Ishikawa (cell line): ENCODE results near the gene PREX1.

Source experiments
- CEBPB ChIP-seq: IDR thresholded peaks from 2 replicates; pipeline ENCODE4 v1.6.1; 2012
- CREB1 ChIP-seq: IDR thresholded peaks from 2 replicates; pipeline ENCODE4 v1.6.1; 2012; ENCODE audit warnings: low read depth
- EGR1 ChIP-seq: IDR thresholded peaks from 2 replicates; pipeline ENCODE4 v1.6.1; 2012
- EP300 ChIP-seq: IDR thresholded peaks from 2 replicates; pipeline ENCODE4 v1.6.1; 2012; ENCODE audit warnings: borderline replicate concordance
- FOXM1 ChIP-seq: IDR thresholded peaks from 2 replicates; pipeline ENCODE4 v1.6.1; 2012; ENCODE audit warnings: low read depth, borderline replicate concordance
- NFIC ChIP-seq: IDR thresholded peaks from 2 replicates; pipeline ENCODE4 v1.6.1; 2012
- RAD21 ChIP-seq: IDR thresholded peaks from 2 replicates; pipeline ENCODE4 v1.6.1; 2012; ENCODE audit warnings: low read depth
- REST ChIP-seq: IDR thresholded peaks from 2 replicates; pipeline ENCODE4 v1.6.1; 2012; ENCODE audit warnings: low read depth, mild to moderate bottlenecking
- TAF1 ChIP-seq: IDR thresholded peaks from 2 replicates; pipeline ENCODE4 v1.6.1; 2012; ENCODE audit warnings: low read depth, mild to moderate bottlenecking
- TCF12 ChIP-seq: IDR thresholded peaks from 2 replicates; pipeline ENCODE4 v1.6.1; 2012; ENCODE audit warnings: low read depth
- TEAD4 ChIP-seq: IDR thresholded peaks from 2 replicates; pipeline ENCODE4 v1.6.1; 2012
- USF1 ChIP-seq: IDR thresholded peaks from 2 replicates; pipeline ENCODE4 v1.6.1; 2012
- YY1 ChIP-seq: IDR thresholded peaks from 2 replicates; pipeline ENCODE4 v1.6.1; 2012; ENCODE audit warnings: low read depth
- ZBTB7A ChIP-seq: IDR thresholded peaks from 2 replicates; pipeline ENCODE4 v1.6.1; 2012; ENCODE audit warnings: low read depth
- TF ChIP-seq, protein P1 (sequence below): IDR thresholded peaks from 2 replicates; pipeline ENCODE4 v1.6.1; 2012

The PREX1 gene

GRCh38 chr20:48747840-48748414 is 79.9 kb downstream of the PREX1 start:
- TF ChIP-seq RAD21 (no peak), CREB1 (no peak)

- TF ChIP-seq USF1 = no peak
- no peak for TF ChIP-seq YY1
- no peak for TF ChIP-seq FOXM1
- TF ChIP-seq ZBTB7A = no peak
- no peak for TF ChIP-seq NFIC
- no peak for TF ChIP-seq RAD21
These were observed 82.5 kb downstream of the PREX1 start for GRCh38 chr20:48745330-48745729.

DNA sequence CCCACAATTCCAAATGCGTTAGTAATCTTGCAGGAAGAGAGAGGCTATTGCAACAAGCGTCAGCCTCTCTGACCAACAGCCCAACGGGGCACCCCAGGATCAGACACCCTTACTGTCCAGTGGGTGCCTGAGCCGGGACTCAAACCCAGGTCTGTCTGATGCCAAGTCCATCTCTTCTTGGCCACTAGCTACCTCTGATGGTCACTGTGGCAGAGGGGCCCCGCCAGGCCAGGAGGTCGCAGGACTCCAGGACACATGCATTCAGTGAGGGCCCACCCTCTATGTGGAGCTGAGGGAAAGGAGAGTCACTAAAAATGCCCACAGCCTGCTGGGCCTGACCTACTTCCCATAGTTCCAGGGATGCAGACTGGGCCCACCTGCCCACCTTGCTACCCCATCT is 83.3 kb downstream of the PREX1 start:
- TF ChIP-seq RAD21 (no peak), REST (no peak), USF1 (no peak), CEBPB (no peak), TEAD4 (no peak), EP300 (no peak), YY1 (no peak), EGR1 (no peak), NFIC (no peak), TCF12 (no peak), FOXM1 (no peak), CREB1 (no peak)

GRCh38 chr20:48743807-48744206 is 84.0 kb downstream of the PREX1 start:
- no peak for TF ChIP-seq CREB1
- TF ChIP-seq, protein P1, sequence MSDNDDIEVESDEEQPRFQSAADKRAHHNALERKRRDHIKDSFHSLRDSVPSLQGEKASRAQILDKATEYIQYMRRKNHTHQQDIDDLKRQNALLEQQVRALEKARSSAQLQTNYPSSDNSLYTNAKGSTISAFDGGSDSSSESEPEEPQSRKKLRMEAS = no peak
- no peak for TF ChIP-seq TAF1
- TF ChIP-seq TEAD4 = no peak
- TF ChIP-seq CEBPB = no peak

- no peak for TF ChIP-seq CREB1
- TF ChIP-seq CEBPB = no peak
- TF ChIP-seq FOXM1 = no peak
- no peak for TF ChIP-seq REST
- TF ChIP-seq TCF12 = no peak
- TF ChIP-seq USF1 = no peak
- TF ChIP-seq YY1 = no peak
- no peak for TF ChIP-seq TEAD4
- TF ChIP-seq RAD21 = no peak
- no peak for TF ChIP-seq ZBTB7A
- TF ChIP-seq EGR1 = no peak
- TF ChIP-seq, protein P1 = no peak
- TF ChIP-seq TAF1 = no peak
- no peak for TF ChIP-seq EP300
- TF ChIP-seq NFIC = no peak
These were observed 84.7 kb downstream of the PREX1 start for GRCh38 chr20:48742912-48743680.

DNA sequence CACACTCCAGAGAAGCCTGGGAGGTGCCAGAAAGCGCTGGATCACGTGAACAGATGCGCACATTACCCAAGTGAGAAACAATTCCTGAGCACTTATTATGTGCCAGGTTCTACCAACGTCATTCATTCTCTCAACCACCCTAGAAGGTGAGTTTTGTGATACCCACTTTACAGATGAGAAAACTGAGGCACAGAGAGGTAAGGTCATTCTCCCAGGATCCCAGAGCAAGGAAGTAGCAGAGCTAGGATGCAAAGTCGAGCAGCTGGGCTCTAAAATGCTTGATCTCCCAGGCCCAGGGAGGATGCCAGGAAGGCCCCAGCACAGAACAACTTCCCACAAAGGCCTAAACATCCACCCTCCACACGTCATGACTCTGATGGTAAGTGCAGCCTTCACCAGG is 85.6 kb downstream of the PREX1 start:
- TF ChIP-seq CREB1 (no peak), NFIC (no peak), TCF12 (no peak), ZBTB7A (no peak), EGR1 (no peak), CEBPB (no peak), USF1 (no peak), TEAD4 (no peak), TAF1 (no peak), FOXM1 (no peak), EP300 (no peak), REST (no peak), YY1 (no peak), RAD21 (no peak)
- TF ChIP-seq, protein P1 = no peak
